GM20431 (cell line): ENCODE data around the gene DEFB126.
"Not testable (repeated sequence)": the region's sequence is repeated elsewhere in the genome, so short reads cannot be mapped to it uniquely, and the experiment has no call there.

ENCODE experiments used
- in situ Hi-C: fragments of 300-500 bp; cut with MseI, MboI; formaldehyde crosslinking; loops from one replicate; pipeline ENCODE4 v1.15.0; 2020; ENCODE audit warnings: low sequenced_read_pairs; ENCODE audit not compliant: unreplicated experiment

DEFB126 gene

GRCh38 chr20:142290-142689, at the start of gene DEFB126:
Gene DEFB126, plus strand, starts transcription at chr20:142590. Its CDS starts 39 bp downstream, at chr20:142629.
- in situ Hi-C loops = no loop called here

GRCh38 chr20:93641-94040, 48.7 kb upstream of the DEFB126 start:
- in situ Hi-C loops = no loop called here

- in situ Hi-C loops = no loop called here
These were observed 47.2 kb upstream of the DEFB126 start for GRCh38 chr20:95215-95614.

GRCh38 chr20:97691-98090, 44.7 kb upstream of the DEFB126 start:
- in situ Hi-C loops = not testable (repeated sequence)

- in situ Hi-C loops = no loop called here
These were observed 40.4 kb upstream of the DEFB126 start for GRCh38 chr20:101975-102374.

- in situ Hi-C loops = no loop called here
These were observed 38.9 kb upstream of the DEFB126 start for GRCh38 chr20:103456-103855.

GRCh38 chr20:112396-112795, 30.0 kb upstream of the DEFB126 start:
- in situ Hi-C loops = no loop called here

- in situ Hi-C loops = no loop called here
These were observed 24.9 kb upstream of the DEFB126 start for GRCh38 chr20:117518-117917.

GRCh38 chr20:129786-130323, 12.5 kb upstream of the DEFB126 start:
- in situ Hi-C loops = not testable (repeated sequence)

GRCh38 chr20:137668-138490, 4.5 kb upstream of the DEFB126 start:
- in situ Hi-C loops = no loop called here

GRCh38 chr20:145877-146276, 3.5 kb downstream of the DEFB126 start:
- in situ Hi-C loops = no loop called here

- in situ Hi-C loops = no loop called here
These were observed 9.7 kb downstream of the DEFB126 start for GRCh38 chr20:152131-152530.

- in situ Hi-C loops = no loop called here
These were observed 14.8 kb downstream of the DEFB126 start, which contains the start of gene DEFB127 for GRCh38 chr20:157154-157553. Gene DEFB127, plus strand, starts transcription at chr20:157454. Its CDS starts 91 bp downstream, at chr20:157545.

GRCh38 chr20:164618-165017, 22.2 kb downstream of the DEFB126 start:
- in situ Hi-C loops = no loop called here

- in situ Hi-C loops = no loop called here
These were observed 26.5 kb downstream of the DEFB126 start for GRCh38 chr20:168876-169275.

- in situ Hi-C loops = no loop called here
These were observed 41.9 kb downstream of the DEFB126 start for GRCh38 chr20:184288-184687.

- in situ Hi-C loops = no loop called here
These were observed 45.3 kb downstream of the DEFB126 start for GRCh38 chr20:187733-188132.

- in situ Hi-C loops = no loop called here
These were observed 47.2 kb downstream of the DEFB126 start, which contains the start of gene DEFB128 for GRCh38 chr20:189611-190010. Gene DEFB128, minus strand, starts transcription at chr20:189711. Its CDS starts 88 bp downstream, at chr20:189623.
